GM21723 (cell line): ENCODE results near the gene TMEM86A.
A peak's percentile ranks its signal among the peaks of the same experiment; 100 is the strongest.
"Not testable (repeated sequence)": the region's sequence is repeated elsewhere in the genome, so short reads cannot be mapped to it uniquely, and the experiment has no call there.

Experiments used
- ATAC-seq: cut with Tn5 transposase; IDR thresholded peaks from one replicate; pipeline ENCODE4 v1.9.1; 2021; ENCODE audit warnings: mild to moderate bottlenecking, moderate library complexity; ENCODE audit not compliant: unreplicated experiment

The TMEM86A gene, protein sequence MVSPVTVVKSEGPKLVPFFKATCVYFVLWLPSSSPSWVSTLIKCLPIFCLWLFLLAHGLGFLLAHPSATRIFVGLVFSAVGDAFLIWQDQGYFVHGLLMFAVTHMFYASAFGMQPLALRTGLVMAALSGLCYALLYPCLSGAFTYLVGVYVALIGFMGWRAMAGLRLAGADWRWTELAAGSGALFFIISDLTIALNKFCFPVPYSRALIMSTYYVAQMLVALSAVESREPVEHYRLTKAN

DNA sequence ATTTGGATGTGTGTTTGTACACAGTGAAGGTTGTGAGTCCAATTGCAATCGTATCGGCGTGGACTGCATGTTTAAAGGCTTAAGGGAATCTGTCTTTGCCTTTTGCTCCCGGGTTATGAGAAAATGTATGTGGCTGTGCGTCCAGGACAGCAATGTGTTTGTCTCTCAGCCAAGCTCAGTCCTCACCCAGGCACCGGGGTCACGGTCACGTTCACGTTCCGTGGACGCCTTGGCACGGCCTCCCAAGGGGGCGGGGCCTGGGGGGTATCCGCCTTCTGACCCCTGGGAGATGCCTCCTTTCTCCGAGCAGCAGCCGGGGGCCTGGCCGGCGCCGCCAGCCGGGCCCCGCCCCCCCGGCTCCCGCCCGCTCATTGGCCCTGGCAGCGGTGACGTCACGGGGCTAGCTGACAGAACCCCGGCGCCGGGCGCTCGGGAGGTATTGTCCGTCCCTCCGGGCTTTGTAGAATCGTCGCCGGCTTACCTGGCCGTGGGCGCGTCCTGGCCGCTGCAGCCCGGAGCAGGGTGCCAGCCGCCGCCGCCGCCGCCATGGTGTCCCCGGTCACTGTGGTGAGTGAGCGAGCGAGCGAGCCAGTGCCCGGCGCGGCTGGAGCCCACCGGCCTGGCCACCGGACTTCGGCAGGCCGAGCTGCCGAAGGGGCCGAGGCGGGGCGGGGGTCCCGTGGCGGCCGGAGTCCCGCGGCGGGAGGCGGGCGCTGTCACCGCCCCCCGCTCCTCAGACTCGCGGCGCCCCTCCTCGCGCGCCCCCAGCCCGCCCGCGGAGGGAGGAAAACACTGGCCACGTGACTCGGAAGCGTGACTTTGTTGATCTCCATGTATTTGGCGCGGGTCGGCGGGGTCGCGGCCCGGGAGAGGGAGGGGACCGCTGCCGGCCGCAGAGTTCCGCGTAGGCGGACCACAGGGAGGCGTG is at the start of gene TMEM86A:
Gene TMEM86A, plus strand, starts transcription at position 439 of the 928 bp plus-strand sequence. Its CDS starts 108 bp downstream, at position 547.
- peak; percentile 95 for ATAC-seq

DNA sequence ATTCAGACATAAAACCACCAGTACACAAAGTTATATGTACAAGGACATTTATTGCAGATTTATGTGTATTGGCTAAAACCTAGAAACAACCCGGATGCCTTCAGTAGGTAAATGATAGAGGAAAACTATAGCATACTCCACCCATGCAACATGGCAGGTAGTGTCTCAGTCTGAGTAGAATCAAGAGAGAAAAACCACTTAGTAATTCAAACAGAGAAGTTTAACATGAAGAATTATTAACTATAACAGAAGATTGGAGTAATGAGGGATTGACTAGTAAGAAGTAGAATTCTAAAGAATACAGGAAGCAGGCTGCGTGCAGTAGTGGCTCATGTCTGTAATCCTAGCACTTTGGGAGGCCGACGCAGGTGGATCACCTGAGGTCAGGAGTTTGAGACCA is 48.2 kb upstream of the TMEM86A start:
- peak; percentile 28 for ATAC-seq

DNA sequence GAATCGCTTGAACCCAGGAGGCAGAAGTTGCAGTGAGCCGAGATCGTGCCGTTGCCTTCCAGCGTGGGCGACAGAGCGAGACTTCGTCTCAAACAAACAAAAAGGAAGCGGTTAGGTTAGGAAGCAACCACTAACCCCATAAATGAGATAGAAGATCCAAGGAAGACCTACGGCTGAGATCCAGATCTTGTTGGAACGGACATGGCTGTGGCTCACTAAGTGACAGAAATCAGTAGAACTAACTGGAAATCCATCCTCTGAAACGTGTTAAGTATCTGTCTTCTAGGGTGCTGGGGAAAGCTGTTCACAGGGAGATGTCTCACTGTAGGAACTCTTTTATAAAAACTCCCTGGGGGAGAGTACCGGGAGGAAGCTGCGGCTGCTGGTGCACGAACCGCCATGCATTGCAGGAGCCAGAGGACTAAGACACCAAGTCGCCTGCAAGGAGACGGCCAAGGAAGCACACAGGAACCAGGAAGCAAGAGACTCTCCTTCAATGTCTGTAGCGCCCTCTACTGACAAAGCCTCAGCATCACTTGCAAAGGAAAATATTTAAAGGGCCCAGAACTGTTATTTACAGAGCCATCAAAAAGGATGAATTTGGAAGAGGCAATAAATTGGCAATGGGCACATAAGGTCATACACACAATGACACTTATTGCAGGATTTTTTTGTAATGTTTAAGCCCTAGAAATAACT is 47.6 kb upstream of the TMEM86A start:
- peak; percentile 78 for ATAC-seq

DNA sequence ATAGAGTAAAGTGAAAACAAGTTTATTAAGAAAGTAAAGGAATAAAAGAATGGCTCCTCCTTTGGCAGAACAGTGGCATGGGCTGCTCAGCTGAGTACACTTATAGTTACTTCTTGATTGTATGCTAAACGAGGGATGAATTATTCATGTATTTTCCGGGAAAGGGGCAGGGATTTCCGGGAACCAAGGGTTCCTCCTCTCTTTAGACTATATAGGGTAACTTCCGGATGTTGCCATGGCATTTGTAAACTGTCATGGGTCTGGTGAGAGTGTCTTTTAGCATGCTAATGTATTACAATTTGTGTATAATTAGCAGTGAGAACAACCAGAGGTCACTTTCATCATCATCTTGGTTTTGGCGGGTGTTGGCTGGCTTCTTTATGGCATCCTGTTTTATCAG is 40.9 kb upstream of the TMEM86A start:
- ATAC-seq, result no peak

DNA sequence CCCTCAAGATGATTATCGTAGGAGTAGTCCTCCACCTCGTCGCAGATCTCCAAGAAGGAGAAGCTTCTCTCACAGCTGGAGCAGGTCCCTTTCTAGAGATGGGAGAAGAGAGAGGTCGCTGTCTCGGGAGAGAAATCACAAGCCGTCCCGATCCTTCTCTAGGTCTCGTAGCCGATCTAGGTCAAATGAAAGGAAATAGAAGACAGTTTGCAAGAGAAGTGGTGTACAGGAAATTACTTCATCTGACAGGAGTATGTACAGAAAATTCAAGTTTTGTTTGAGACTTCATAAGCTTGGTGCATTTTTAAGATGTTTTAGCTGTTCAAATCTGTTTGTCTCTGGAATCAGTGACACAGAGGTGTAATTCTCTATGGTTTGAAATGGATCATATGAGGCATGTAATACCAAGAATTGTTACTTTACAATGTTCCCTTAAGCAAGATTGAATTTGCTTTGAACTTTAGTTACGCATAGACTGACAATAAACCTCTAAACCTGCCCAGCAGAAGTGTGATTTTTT is 33.2 kb upstream of the TMEM86A start:
- not testable (repeated sequence) for ATAC-seq

DNA sequence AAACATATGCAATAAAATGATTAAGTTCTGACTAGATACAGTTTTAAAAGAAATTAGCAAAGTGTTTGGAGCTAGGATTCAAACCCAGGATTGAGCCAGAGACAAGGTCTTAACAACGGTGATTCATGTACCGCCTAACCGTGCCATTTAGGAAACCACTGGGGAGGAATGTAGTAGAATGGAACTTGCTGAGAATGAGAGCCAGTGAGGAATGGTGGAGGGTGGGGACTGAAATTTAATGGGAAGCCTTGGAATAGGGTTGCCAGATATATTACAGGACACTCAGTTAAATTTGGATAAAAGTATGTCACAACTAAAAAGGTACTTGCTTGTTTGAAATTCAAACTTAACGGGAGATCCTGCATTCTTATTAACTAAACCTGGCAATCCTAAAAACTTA is 30.4 kb upstream of the TMEM86A start:
- no peak for ATAC-seq

DNA sequence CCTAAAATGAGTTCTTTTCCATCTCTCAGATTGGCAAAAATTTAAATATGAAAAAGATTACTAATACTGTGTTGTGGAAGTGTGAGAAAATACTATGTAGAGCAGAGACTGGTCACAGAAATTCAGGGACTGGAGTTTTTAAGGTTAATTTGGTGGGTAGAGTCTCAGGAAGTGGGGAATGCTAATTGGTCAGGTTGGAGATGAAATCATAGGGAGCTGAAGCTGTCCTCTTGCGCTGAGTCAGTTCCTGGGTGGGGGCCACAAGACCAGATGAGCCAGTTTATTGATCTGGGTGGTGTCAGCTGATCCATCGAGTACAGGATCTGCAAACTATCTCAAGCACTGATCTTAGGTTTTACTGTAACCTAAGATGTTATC is 29.4 kb upstream of the TMEM86A start:
- no peak for ATAC-seq

DNA sequence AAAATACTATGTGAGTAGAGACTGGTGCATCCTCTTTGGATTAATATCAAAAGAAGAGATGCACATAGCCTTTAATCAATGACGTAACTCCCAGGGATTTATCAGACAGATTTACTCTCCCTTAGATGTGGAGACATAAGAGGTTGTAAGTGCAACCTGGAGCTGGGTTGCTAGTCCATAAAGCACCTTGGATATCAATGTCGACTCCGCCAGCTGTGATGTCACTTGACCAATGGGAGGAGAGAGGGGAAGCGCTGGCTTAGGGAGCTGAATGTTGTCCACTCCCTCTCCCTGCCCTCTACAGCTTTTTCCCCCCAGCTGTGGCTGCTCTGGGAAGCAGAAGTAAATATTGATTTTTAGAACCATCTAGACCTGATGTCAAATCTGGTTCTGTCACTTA is 28.9 kb upstream of the TMEM86A start:
- no peak for ATAC-seq

DNA sequence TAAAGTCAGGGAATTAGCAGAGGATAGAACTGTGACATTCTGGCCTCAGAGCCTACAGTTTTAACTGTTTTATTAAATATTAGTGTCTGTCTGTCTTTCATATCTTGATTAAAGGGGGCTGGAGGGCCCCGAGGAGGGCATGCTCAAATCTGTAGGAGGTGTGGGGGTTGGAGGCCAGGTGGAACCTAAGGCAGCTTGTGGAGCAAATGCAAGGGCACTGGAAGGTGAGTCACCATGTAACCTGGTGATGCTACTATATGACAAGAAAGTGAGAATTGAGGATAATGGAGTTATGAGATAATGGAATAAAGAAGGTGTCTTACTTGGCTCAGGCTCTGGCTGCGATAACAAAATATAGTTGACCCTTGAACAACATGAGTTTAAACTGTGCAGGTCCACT is 27.3 kb upstream of the TMEM86A start:
- no peak for ATAC-seq

DNA sequence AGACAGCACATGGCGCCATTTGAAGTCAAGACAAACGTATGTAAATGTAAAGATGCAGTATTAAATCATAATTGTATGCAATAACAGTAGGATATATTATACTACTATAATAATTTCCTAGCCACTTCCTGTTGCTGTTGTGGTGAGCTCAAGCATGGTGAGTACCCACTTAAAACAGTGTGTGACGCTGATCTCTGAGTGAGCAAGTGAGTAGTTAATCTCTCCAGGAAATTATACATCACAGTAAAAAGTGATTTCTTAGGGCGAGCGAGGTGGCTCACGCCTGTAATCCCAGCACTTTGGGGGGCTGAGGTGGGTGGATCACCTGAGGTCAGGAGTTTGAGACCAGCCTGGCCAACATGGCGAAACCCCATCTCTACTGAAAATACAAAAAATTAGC is 26.4 kb upstream of the TMEM86A start:
- ATAC-seq, result not testable (repeated sequence)

DNA sequence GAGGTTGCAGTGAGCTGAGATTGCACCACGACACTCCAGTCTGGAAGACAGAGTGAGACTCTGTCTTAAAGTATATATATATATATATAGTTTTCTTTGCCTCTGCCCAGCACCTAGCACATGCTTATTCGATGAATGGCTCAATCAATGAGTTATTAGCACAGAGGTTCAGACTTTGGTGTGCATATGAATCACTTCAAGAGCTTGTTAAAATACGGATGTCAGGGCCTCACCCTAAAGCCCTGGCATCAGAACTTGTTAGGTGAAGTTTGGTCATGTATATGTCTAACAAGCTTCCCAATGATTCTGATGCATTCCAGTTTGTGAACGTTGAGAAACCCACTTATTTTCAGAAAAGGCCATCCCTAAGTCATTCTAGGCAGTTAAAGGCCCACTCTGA is 21.8 kb upstream of the TMEM86A start:
- ATAC-seq, result no peak

DNA sequence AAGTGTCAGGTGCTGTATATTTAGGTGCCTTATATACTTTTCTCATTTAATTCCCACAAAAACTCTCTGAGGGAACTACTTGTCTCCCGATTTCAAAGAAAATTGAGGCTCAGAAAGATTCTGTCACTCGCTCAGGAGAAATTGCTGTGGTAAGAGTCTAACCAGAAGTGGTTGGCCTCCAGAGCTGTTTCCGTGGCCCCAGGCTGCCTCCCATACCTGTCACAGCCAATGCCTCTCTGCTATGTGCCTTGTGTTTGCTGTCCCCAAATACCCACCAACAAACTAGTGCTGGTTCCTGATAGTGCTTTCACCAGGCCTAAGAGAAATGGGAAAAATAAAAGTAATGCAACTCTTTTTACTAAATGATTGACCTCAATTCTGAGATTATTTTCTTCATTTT is 21.0 kb upstream of the TMEM86A start:
- ATAC-seq, result no peak

DNA sequence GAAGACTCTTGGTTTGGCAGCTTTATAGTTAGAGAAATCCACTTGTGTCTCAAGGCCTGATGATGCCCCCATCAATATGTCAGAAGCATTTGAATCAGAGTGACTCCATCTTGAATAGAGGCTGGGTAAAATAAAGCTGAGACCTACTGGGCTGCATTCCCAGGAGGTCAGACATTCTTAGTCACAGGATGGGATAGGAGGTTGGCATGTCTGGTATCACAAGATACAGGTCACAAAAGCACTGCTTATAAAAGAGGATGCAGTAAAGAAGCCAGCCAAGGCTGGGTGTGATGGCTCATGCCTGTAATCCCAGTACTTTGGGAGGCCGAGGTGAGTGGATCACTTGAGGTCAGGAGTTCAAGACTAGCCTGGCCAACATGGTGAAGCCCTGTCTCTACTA is 16.6 kb upstream of the TMEM86A start:
- not testable (repeated sequence) for ATAC-seq

DNA sequence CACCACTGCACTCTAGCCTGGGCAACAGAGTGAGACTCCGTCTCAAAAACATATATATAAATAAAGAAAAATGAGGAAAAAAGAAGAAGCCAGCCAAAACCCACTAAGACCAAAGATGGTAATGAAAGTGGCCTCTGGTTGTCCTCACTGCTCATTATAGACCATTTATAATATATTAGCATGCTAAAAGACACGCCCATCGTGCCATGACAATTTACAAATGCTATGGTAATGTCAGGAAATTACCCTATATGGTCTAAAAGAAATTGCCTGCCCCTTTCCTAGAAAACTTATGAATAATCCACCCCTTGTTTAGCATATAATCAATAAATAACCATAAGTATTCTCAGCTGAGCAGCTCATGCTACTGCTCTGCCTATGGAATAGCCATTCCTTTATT is 16.1 kb upstream of the TMEM86A start:
- no peak for ATAC-seq

DNA sequence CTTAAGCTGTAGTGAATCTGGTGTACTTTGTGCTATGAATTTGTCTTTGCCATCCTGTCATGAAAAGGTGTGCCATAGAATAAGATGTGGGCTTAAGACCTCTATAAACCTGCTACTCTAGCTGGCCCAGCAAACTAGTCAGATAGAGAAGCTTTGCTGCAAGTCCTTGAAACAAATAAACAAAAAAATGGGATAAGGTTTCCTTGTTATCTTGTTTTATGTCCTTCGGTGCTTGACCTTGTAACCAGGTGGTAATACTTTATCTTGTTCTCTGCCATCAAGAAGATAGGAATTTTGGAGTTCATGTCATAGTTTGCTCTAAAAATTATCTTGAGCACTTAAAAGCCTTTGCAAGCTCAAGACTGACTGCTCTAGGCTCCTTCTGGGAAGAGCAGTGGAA is 14.3 kb upstream of the TMEM86A start:
- no peak for ATAC-seq

DNA sequence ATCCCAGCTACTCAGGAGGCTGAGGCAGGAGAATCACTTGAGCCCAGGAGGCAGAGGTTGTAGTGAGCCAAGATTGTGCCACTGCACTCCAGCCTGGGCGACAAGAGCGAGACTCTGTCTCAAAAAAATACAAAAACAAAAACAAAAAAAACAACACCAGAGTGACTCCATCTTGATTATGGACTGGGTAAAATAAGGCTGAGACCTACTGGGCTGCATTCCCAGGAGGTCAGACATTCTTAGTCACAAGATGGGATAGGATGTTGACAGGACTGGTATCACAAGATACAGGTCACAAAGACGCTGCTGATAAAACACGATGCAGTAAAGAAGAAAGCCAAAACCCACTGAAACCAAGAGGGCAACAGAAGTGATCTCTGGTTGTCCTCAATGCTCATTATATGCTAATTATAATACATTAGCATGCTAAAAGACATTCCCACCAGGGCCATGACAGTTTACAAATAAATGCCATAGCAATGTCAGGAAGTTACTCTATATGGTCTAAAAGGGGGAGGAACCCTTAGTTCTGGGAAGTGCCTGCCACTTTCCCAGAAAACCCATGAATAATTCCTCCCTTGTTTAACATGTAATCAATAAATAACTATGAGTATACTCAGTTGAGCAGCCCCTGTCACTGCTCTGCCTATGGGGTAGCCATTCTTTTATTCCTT is 7.0 kb upstream of the TMEM86A start:
- ATAC-seq, result not testable (repeated sequence)

DNA sequence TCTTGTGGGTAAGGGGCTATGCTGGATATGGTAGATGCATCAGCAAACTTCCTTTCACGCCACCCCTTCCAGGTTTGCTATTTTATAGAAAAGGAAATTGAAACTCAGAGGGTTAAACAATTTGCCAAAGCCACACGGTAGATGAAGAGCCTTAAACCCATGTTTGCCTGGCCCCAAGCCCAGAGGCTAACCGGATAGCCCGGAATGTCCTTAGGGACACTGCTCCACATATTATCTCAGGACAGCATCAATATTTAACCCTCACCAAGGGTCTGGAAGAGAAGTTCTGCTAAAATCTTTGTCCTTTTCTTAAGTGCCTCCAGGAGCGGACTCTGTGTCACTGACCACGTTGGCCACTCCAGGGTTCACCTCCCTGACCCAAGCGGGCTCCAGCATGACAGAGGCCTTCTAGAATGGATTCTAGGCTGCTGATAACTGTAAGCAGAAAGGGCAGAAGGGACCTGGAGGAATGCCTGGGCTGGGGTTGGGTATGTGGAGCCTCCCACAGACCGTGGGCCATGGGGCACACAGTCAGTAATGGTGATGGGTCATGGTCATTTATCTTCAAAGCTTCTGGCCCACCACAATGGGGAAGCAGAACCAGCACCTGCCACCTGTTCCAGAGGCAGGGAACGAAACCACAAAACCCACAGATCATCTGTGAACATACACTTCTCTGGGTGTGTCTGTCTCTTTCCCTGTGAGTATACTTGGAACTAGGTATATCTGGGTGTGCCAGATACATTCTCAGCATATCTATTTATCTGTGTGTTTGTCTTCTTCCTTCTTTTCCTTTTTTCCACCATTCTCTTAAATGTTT is 5.4 kb upstream of the TMEM86A start:
- no peak for ATAC-seq

DNA sequence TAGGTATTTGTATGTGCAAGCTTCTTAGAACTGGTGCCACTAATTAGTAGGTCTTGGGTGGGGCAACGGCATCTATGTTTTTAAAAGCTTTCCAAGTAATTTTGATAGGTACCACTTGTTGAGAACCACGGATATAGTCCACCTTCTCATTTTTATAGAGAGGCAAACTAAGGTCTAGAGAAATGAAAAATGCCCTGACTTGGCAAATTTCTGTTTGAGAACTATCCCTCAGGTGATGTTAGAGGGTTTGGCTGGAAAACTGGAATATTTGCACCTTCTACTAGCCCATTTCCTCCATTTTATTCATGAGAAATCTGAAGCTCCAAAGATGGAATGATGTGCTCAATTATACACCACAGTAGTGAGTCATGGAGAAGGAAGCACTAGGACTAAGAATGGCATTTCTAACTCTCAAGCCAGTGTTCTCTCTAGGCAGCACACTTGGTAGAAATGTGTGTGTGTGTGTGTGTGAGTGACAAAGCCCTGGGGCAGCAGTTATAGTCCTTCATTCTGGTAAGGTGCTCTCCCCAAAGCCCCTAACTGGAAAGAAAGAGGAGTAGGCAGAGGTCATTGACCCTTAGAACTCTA is 1.8 kb upstream of the TMEM86A start:
- no peak for ATAC-seq

DNA sequence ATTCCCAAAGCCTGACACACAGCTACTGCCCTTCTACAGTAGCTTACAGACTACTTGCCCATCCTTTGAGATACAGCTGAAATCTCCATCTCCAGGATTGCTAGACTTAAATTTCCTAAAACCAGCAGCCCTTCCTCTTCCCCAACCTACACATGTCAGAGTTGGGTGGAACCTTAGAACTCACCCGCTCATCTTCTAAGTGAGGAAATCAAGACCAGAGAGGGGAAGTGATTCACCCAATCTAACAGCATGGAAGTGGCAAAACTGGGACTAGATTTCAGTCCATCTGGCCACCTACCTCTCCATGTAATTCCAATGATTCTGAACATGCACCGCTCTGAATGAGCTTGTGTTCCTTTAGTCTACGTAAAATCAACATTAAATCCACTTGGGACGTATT is 1.0 kb upstream of the TMEM86A start:
- ATAC-seq, result no peak

DNA sequence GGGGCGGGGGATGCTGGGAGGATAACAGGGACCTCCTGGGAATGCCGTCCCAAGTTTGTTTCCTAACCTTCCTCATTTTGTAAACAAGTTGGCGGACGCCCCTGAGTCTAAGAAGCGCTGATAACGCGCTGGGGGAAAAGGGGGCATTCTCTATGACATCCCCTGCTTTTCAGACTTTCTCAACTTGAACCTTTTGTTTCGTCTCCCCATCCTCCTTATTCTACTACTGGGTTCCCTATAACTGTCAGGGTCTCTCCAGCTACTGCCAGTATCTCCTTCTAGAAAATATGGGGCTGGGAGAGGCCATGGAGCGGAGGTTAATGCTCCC is 654 bp downstream of the TMEM86A start:
- ATAC-seq, result no peak
